Lung (tissue), 12 donors: Measurements from ENCODE around the gene ATP2B2. TPM values are rescaled to one million over a fixed set of nuclear protein-coding genes. Genes with fewer than 3 reads are reported as not detected.

Experiments used
- ATAC-seq: fragments of 200-7000 bp; cut with Tn5 transposase; one replicate; pipeline ENCODE4 v1.9.1; 2020; ENCODE audit warnings: moderate number of reproducible peaks; ENCODE audit not compliant: insufficient read depth, low FRiP score
- DNase-seq, 3 donors: peaks; one replicate each; pipeline ENCODE4 v3.0.0-alpha.2; 2013 to 2017
- H3K27ac ChIP-seq, 2 donors: one replicate each; pipeline ENCODE4 v1.5.1; 2013; ENCODE audit warnings: mild to moderate bottlenecking in 2 of 2, moderate library complexity in 2 of 2, control low read depth in 1 of 2, inconsistent platforms in 1 of 2, low read depth in 1 of 2, low read length in 1 of 2
- H3K27me3 ChIP-seq, 3 donors: one replicate each; pipeline ENCODE4 v1.5.1; 2013; ENCODE audit warnings: low read length in 2 of 3; ENCODE audit not compliant: control insufficient read depth in 3 of 3, insufficient read depth in 3 of 3
- H3K36me3 ChIP-seq, 4 donors: one replicate each; pipeline ENCODE4 v1.5.1; 2013; ENCODE audit warnings: low read length in 4 of 4, mild to moderate bottlenecking in 1 of 4, moderate library complexity in 1 of 4; ENCODE audit not compliant: control insufficient read depth in 4 of 4, insufficient read depth in 4 of 4
- H3K4me1 ChIP-seq, 5 donors: one replicate each; pipeline ENCODE4 v1.5.1; 2013; ENCODE audit warnings: low read length in 5 of 5, mild to moderate bottlenecking in 2 of 5, moderate library complexity in 1 of 5; ENCODE audit not compliant: control insufficient read depth in 5 of 5, insufficient read depth in 5 of 5
- H3K4me3 ChIP-seq: one replicate; pipeline ENCODE4 v1.5.1; 2013; ENCODE audit warnings: mild to moderate bottlenecking, control low read depth, moderate library complexity
- H3K9ac ChIP-seq, 2 donors: one replicate each; pipeline ENCODE4 v1.5.1; 2013; ENCODE audit warnings: low read length in 2 of 2, control low read depth in 1 of 2; ENCODE audit not compliant: insufficient read depth in 1 of 2
- H3K9me3 ChIP-seq, 4 donors: one replicate each; pipeline ENCODE4 v1.5.1; 2013; ENCODE audit warnings: low read length in 3 of 4, mild to moderate bottlenecking in 1 of 4, moderate library complexity in 1 of 4; ENCODE audit not compliant: control insufficient read depth in 4 of 4, insufficient read depth in 3 of 4
- CTCF ChIP-seq: IDR thresholded peaks from 2 replicates; pipeline ENCODE4 v1.5.1; 2012; ENCODE audit warnings: mild to moderate bottlenecking; ENCODE audit errors: control extremely low read depth, extremely low read depth
- WGBS, 2 donors: extraction: QIAGEN DNeasy Blood & Tissue Kit; methylation state at CpG; one replicate each; pipeline ENCODE4 v1.1.7; 2013; 5-methylcytosine and 5-hydroxymethylcytosine counted together
- polyA plus RNA-seq, 2 donors: library from polyadenylated mRNA; stranded (reverse); fragments of 200-250 nt; gene quantifications; one replicate each; pipeline ENCODE4 v1.2.1, GENCODE V29; 2013
- total RNA-seq, 2 donors: library from RNA; depleted of rRNA in 1 of 2; stranded (reverse); fragments of >200 nt in 1 of 2; gene quantifications; one replicate each; pipeline ENCODE4 v1.2.1, GENCODE V29; 2014 to 2021
- donor health status: control.
- donor health status: control.
- donor health status: Bipolar disorder and iron deficiency.
- donor health status: healthy.
- donor health status: DM: yes; HTN: yes; CAD: no.

The ATP2B2 gene
- total and polyA plus RNA-seq, 4 donors: 0.06 TPM; not detected in 3

- no peak for TF ChIP-seq CTCF
- no peak overlapping the region for H3K9ac ChIP-seq
- H3K27ac ChIP-seq: no peak overlapping the region
- no peak overlapping the region for H3K4me3 ChIP-seq
- H3K36me3 ChIP-seq: no peaks in the 10 kb centered on the region
- DNase-seq (no peak), ATAC-seq (no peak)
- peaks cover 0 to 2% (median 0%) of the 10 kb centered on the region in 5 donors for H3K4me1 ChIP-seq
- H3K9me3 ChIP-seq: no peaks in the 10 kb centered on the region
- H3K27me3 ChIP-seq: peaks cover 8 to 44% (median 12%) of the 10 kb centered on the region in 3 donors
- 74 to 92% methylated on average over 15 of the region's 15 CpGs for WGBS, 2 donors
Measured at GRCh38 chr3:10503217-10503796, 2.1 kb downstream of the ATP2B2 start.

- Histone ChIP-seq H3K36me3 (no peaks in the 10 kb centered on the region), H3K27me3 (peaks cover 8 to 43% (median 12%) of the 10 kb centered on the region in 3 donors), H3K4me3 (no peak overlapping the region), H3K9me3 (no peaks in the 10 kb centered on the region), H3K9ac (no peak overlapping the region), H3K4me1 (peaks cover 0 to 2% (median 0%) of the 10 kb centered on the region in 5 donors), H3K27ac (no peak overlapping the region)
- no peak for TF ChIP-seq CTCF
- no peak for ATAC-seq
- no peak for DNase-seq
- WGBS, 2 donors: 80 to 90% methylated on average over 12 of the region's 12 CpGs
Measured at GRCh38 chr3:10502185-10502880, 3.1 kb downstream of the ATP2B2 start.

- Histone ChIP-seq H3K9ac (no peak overlapping the region), H3K4me1 (peaks cover 0 to 2% (median 0%) of the 10 kb centered on the region in 5 donors), H3K4me3 (no peak overlapping the region), H3K9me3 (no peaks in the 10 kb centered on the region), H3K27me3 (peaks cover 8 to 42% (median 12%) of the 10 kb centered on the region in 3 donors), H3K36me3 (no peaks in the 10 kb centered on the region), H3K27ac (no peak overlapping the region)
- DNase-seq (no peak), ATAC-seq (no peak)
- WGBS, 2 donors: 70 to 80% methylated on average over 3 of the region's 3 CpGs
- no peak for TF ChIP-seq CTCF
Measured at GRCh38 chr3:10501664-10502052, 3.7 kb downstream of the ATP2B2 start.
